Suprapubic skin (tissue), 4 donors: ENCODE data around the gene VIPAS39. TPM values are rescaled to one million over a fixed set of nuclear protein-coding genes. Genes with fewer than 3 reads are reported as not detected.

Experiments
- total RNA-seq, 4 donors: library from RNA; depleted of rRNA; stranded (reverse); fragments of >200 nt; gene quantifications; one replicate each; pipeline ENCODE4 v1.1.0, GENCODE V29; 2016

Gene VIPAS39
- total RNA-seq, 4 donors from 2014 or later: 11.7 to 21.6 (median 16.9) TPM

Other genes starting within 250 kb of the VIPAS39 start
- not detected for gene NGB, start 186.4 kb downstream of the VIPAS39 start, total RNA-seq
- gene POMT2, start 136.7 kb downstream of the VIPAS39 start, total RNA-seq: 10 to 100 TPM; 16.3 to 72.0 (median 19.4) TPM
- 10 to 100 TPM; 26.1 to 41.1 (median 31.6) TPM for gene GSTZ1, start 136.6 kb downstream of the VIPAS39 start, total RNA-seq
- gene TMED8, start 80.5 kb downstream of the VIPAS39 start, total RNA-seq: 10 to 100 TPM in 1 of 4 donors, 1 to 10 TPM in 3; 5.3 to 11.2 (median 7.9) TPM
- gene SAMD15, start 80.2 kb downstream of the VIPAS39 start, total RNA-seq: under 1 TPM in 1 of 4 donors, not detected in 3; 0.93 TPM
- under 1 TPM in 3 of 4 donors, not detected in 1; 0.38 to 0.47 (median 0.40) TPM for gene NOXRED1, start 34.1 kb downstream of the VIPAS39 start, total RNA-seq
- gene AHSA1, start 492 bp upstream of the VIPAS39 start, total RNA-seq: 100 to 1,000 TPM in 1 of 4 donors, 10 to 100 TPM in 3; 62.8 to 124 (median 97.0) TPM
- gene ISM2, start 41.2 kb upstream of the VIPAS39 start, total RNA-seq: not detected
- 10 to 100 TPM; 18.9 to 24.6 (median 22.8) TPM for gene SPTLC2, start 159.0 kb upstream of the VIPAS39 start, total RNA-seq